ENCODE measurements around the gene NDOR1. TPM values are rescaled to one million over a fixed set of nuclear protein-coding genes. Genes with fewer than 3 reads are reported as not detected.
A peak's percentile ranks its signal among the peaks of the same experiment; 100 is the strongest.

The NDOR1 gene
- total RNA-seq, 4 donors from 2014 or later: 5.6 to 6.6 (median 6.1) TPM

GRCh38 chr9:137221506-137222111, 16.1 kb downstream of the NDOR1 start:
- TF ChIP-seq CTCF (IDR thresholded peaks at IDR 0.05): no peak
- DNase-seq (ENCODE audit: low spot score): no peak
- no peak for ATAC-seq (ENCODE audit: low FRiP score)

GRCh38 chr9:137222190-137223077, 16.9 kb downstream of the NDOR1 start, which contains the start of gene RNF208:
TSS of gene RNF208 (minus strand) at chr9:137222240. CDS start at chr9:137221212, 1,028 bp downstream.
- no peak for DNase-seq (ENCODE audit: low spot score)
- ATAC-seq (ENCODE audit: low FRiP score): no peak
- no peak for TF ChIP-seq CTCF (IDR thresholded peaks at IDR 0.05)

- DNase-seq (ENCODE audit: low spot score) (peak; percentile 94), ATAC-seq (ENCODE audit: low FRiP score) (peak; percentile 88)
- no peak for TF ChIP-seq CTCF (IDR thresholded peaks at IDR 0.05)
Observed at GRCh38 chr9:137223078-137223970, 17.8 kb downstream of the NDOR1 start.

- DNase-seq (ENCODE audit: low spot score) (no peak), ATAC-seq (ENCODE audit: low FRiP score) (no peak)
- no peak for TF ChIP-seq CTCF (IDR thresholded peaks at IDR 0.05)
Observed at GRCh38 chr9:137224830-137225694, 19.6 kb downstream of the NDOR1 start, which contains the start of gene CYSRT1. TSS of gene CYSRT1 (plus strand) at chr9:137225174. CDS start at chr9:137225622, 448 bp downstream.

GRCh38 chr9:137225699-137226331, 20.3 kb downstream of the NDOR1 start:
- ATAC-seq (ENCODE audit: low FRiP score) (no peak), DNase-seq (ENCODE audit: low spot score) (no peak)
- TF ChIP-seq CTCF (IDR thresholded peaks at IDR 0.05): no peak
